IMR-90 (cell line): ENCODE results near the gene ANKH. TPM values are rescaled to one million over a fixed set of nuclear protein-coding genes. Genes with fewer than 3 reads are reported as not detected.

Experiments
- ATAC-seq: fragments of 200-7000 bp; cut with Tn5 transposase; 2 replicates; pipeline ENCODE4 v1.9.1; 2020; ENCODE audit warnings: low read depth, mild to moderate bottlenecking, moderate library complexity
- BruUV-seq: library from RNA; stranded (reverse); fragments of 400-500 nt; replicated peaks from 2 replicates; lab custom pipeline; 2021; lab: Mats Ljungman, UMichigan
- CTCF ChIA-PET: fragments of 300-600 bp; formaldehyde crosslinking; extraction: SDS; loops from one replicate; lab custom pipeline; 2021; ENCODE audit warnings: antibody characterized with exemption; lab: Yijun Ruan, JAX
- POLR2A ChIA-PET: fragments of 300-600 bp; sonication (Branson Sonifier 250); formaldehyde crosslinking; loops from one replicate; lab custom pipeline; 2022; ENCODE audit warnings: antibody characterized with exemption; ENCODE audit not compliant: unreplicated experiment; lab: Charles Lee
- DNase-seq: peaks from one replicate; pipeline ENCODE4 v3.0.0; 2013
- H2AFZ ChIP-seq: replicated peaks from 2 replicates; pipeline ENCODE3; 2013; ENCODE audit warnings: low read length, mild to moderate bottlenecking; ENCODE audit not compliant: poor library complexity
- H2AK5ac ChIP-seq: 2 replicates; pipeline ENCODE4 v1.6.1; 2013; ENCODE audit warnings: low read depth, low read length, inconsistent platforms
- H2AK9ac ChIP-seq: replicated peaks from 2 replicates; pipeline ENCODE3; 2013; ENCODE audit warnings: mild to moderate bottlenecking, low read depth, low read length, moderate library complexity; ENCODE audit not compliant: poor library complexity
- H2BK120ac ChIP-seq: 2 replicates; pipeline ENCODE4 v1.6.1; 2013; ENCODE audit warnings: low read depth, low read length, inconsistent platforms
- H2BK15ac ChIP-seq: 3 replicates; pipeline ENCODE4 v1.6.1; 2013; ENCODE audit warnings: low read depth, low read length, inconsistent platforms
- H2BK20ac ChIP-seq: 2 replicates; pipeline ENCODE4 v1.6.1; 2013; ENCODE audit warnings: low read depth, mild to moderate bottlenecking, inconsistent platforms, low read length, moderate library complexity
- H2BK5ac ChIP-seq: 2 replicates; pipeline ENCODE4 v1.6.1; 2013; ENCODE audit warnings: mild to moderate bottlenecking, low read depth, low read length, inconsistent platforms; ENCODE audit not compliant: poor library complexity, severe bottlenecking
- H3K14ac ChIP-seq: replicated peaks from 2 replicates; pipeline ENCODE4 v1.6.1; 2013; ENCODE audit warnings: low read depth, low read length, inconsistent platforms
- H3K18ac ChIP-seq: 2 replicates; pipeline ENCODE4 v1.6.1; 2013; ENCODE audit warnings: low read depth, low read length, control low read depth
- H3K23ac ChIP-seq: 2 replicates; pipeline ENCODE4 v1.6.1; 2013; ENCODE audit warnings: low read depth, low read length, inconsistent platforms
- H3K27ac ChIP-seq: 2 replicates; pipeline ENCODE4 v1.5.1; 2013; ENCODE audit warnings: mild to moderate bottlenecking, control low read depth, low read length; ENCODE audit not compliant: insufficient read depth
- H3K27me3 ChIP-seq: 2 replicates; pipeline ENCODE4 v1.6.1; 2013; ENCODE audit warnings: low read length; ENCODE audit not compliant: control insufficient read depth, insufficient read depth
- H3K36me3 ChIP-seq: 2 replicates; pipeline ENCODE4 v1.6.1; 2013; ENCODE audit warnings: low read length, mixed read lengths; ENCODE audit not compliant: control insufficient read depth, insufficient read depth
- H3K4ac ChIP-seq: 2 replicates; pipeline ENCODE4 v1.6.1; 2013; ENCODE audit warnings: low read depth, low read length, inconsistent platforms
- H3K4me1 ChIP-seq: 2 replicates; pipeline ENCODE4 v1.6.1; 2013; ENCODE audit warnings: low read length, mixed read lengths; ENCODE audit not compliant: control insufficient read depth, insufficient read depth
- H3K4me2 ChIP-seq: 2 replicates; pipeline ENCODE4 v1.6.1; 2013; ENCODE audit warnings: low read depth, mild to moderate bottlenecking, control low read depth, low read length, moderate library complexity
- H3K4me3 ChIP-seq: 2 replicates; pipeline ENCODE4 v1.5.1; 2013; ENCODE audit warnings: low read depth, mild to moderate bottlenecking, control low read depth, low read length, moderate library complexity; ENCODE audit not compliant: insufficient read depth
- H3K56ac ChIP-seq: 2 replicates; pipeline ENCODE4 v1.6.1; 2013; ENCODE audit warnings: low read length, inconsistent platforms; ENCODE audit not compliant: insufficient read depth; ENCODE audit errors: extremely low read depth
- H3K79me1 ChIP-seq, 2 experiments: 2 replicates each; pipeline ENCODE4 v1.6.1; 2013; ENCODE audit warnings: low read length in 2 of 2, inconsistent platforms in 1 of 2, low read depth in 1 of 2
- H3K9ac ChIP-seq: 2 replicates; pipeline ENCODE4 v1.6.1; 2013; ENCODE audit warnings: low read depth, low read length, control low read depth
- H3K9me1 ChIP-seq: 2 replicates; pipeline ENCODE4 v1.6.1; 2013; ENCODE audit warnings: low read length, inconsistent platforms; ENCODE audit not compliant: insufficient read depth
- H3K9me3 ChIP-seq: 2 replicates; pipeline ENCODE4 v1.6.1; 2013; ENCODE audit warnings: low read length; ENCODE audit not compliant: control insufficient read depth, insufficient read depth
- H4K20me1 ChIP-seq: 2 replicates; pipeline ENCODE4 v1.6.1; 2013; ENCODE audit warnings: low read length, inconsistent platforms; ENCODE audit not compliant: insufficient read depth
- H4K5ac ChIP-seq: 2 replicates; pipeline ENCODE4 v1.6.1; 2013; ENCODE audit warnings: mild to moderate bottlenecking, low read depth, low read length, control low read depth
- H4K8ac ChIP-seq, 2 experiments: 2 replicates each; pipeline ENCODE4 v1.6.1; 2013; ENCODE audit warnings: low read depth in 2 of 2, low read length in 2 of 2, control low read depth in 1 of 2, inconsistent platforms in 1 of 2
- H4K91ac ChIP-seq: 2 replicates; pipeline ENCODE4 v1.6.1; 2013; ENCODE audit warnings: low read depth, low read length, inconsistent platforms; ENCODE audit not compliant: insufficient read depth
- BHLHE40 ChIP-seq: fragments of 150-350 bp; IDR thresholded peaks from 2 replicates; pipeline ENCODE4 v1.6.1; 2016; ENCODE audit warnings: mild to moderate bottlenecking, low read depth, low read length
- MAZ ChIP-seq: IDR thresholded peaks from 2 replicates; pipeline ENCODE4 v1.6.1; 2012; ENCODE audit warnings: low read depth, mild to moderate bottlenecking, low read length, improper control_type of control experiment, moderate library complexity, borderline replicate concordance
- MXI1 ChIP-seq: IDR thresholded peaks from 2 replicates; pipeline ENCODE4 v1.6.1; 2012; ENCODE audit warnings: low read depth, mild to moderate bottlenecking, low read length, moderate library complexity, borderline replicate concordance
- NFE2L2 ChIP-seq: fragments of 150-350 bp; IDR thresholded peaks from 2 replicates; pipeline ENCODE4 v1.6.1; 2016; ENCODE audit warnings: low read depth, mild to moderate bottlenecking, low read length
- POLR2A ChIP-seq: IDR thresholded peaks from 2 replicates; pipeline ENCODE4 v1.6.1; 2012; ENCODE audit warnings: mild to moderate bottlenecking, low read depth, low read length
- RAD21 ChIP-seq: IDR thresholded peaks from 2 replicates; pipeline ENCODE4 v1.6.1; 2012; ENCODE audit warnings: low read length, improper control_type of control experiment
- RCOR1 ChIP-seq: IDR thresholded peaks from 2 replicates; pipeline ENCODE4 v1.6.1; 2012; ENCODE audit warnings: mild to moderate bottlenecking, low read length, improper control_type of control experiment; ENCODE audit not compliant: insufficient replicate concordance
- RFX5 ChIP-seq: IDR thresholded peaks from 2 replicates; pipeline ENCODE4 v1.8.0; 2012; ENCODE audit warnings: low read depth, mild to moderate bottlenecking, low read length, moderate library complexity
- SMC3 ChIP-seq: fragments of 150-350 bp; IDR thresholded peaks from 2 replicates; pipeline ENCODE4 v1.6.1; 2016; ENCODE audit warnings: low read depth, mild to moderate bottlenecking, antibody characterized with exemption, low read length, moderate library complexity
- WGBS, 2 experiments: methylation state at CpG; one replicate each; pipeline versions ENCODE4 v1.1.5 to v1.1.7; 2013; ENCODE audit warnings: missing lambda C conversion rate in 2 of 2; ENCODE audit not compliant: insufficient read length in 1 of 2; ENCODE audit errors: extremely low coverage in 2 of 2; 5-methylcytosine and 5-hydroxymethylcytosine counted together
- dilution Hi-C: fragments of 300-500 bp; cut with HindIII; formaldehyde crosslinking; loops from one replicate; pipeline ENCODE4 v1.14.3; 2018; ENCODE audit warnings: low sequenced_read_pairs; ENCODE audit not compliant: unreplicated experiment
- in situ Hi-C: fragments of 300-500 bp; cut with MboI; formaldehyde crosslinking; loops from 3 replicates; pipeline ENCODE4 v1.14.3; 2019; ENCODE audit warnings: low sequenced_read_pairs, inconsistent platforms, mixed read lengths
- intact Hi-C: fragments of 100-400 bp; cut with micrococcal nuclease; formaldehyde crosslinking; loops from 2 replicates; pipeline ENCODE4 v1.10.0; 2022
- polyA plus RNA-seq, 3 experiments: library from polyadenylated mRNA; depleted of rRNA; stranded (reverse); fragments of >200 nt; gene quantifications; 2 replicates each; pipeline ENCODE4 v1.2.3, GENCODE V29; 2012; ENCODE audit warnings: low replicate concordance in 1 of 3
- total RNA-seq: library from RNA; depleted of rRNA; stranded (reverse); fragments of >200 nt; gene quantifications from 2 replicates; pipeline ENCODE4 v1.2.3, GENCODE V29; 2012
- TF ChIP-seq, protein P1 (sequence below): fragments of 150-350 bp; IDR thresholded peaks from 2 replicates; pipeline ENCODE4 v1.6.1; 2017; ENCODE audit warnings: mild to moderate bottlenecking, antibody characterized with exemption, low read length, low read depth
- TF ChIP-seq, protein P2 (sequence below): fragments of 150-350 bp; IDR thresholded peaks from 2 replicates; pipeline ENCODE4 v1.6.1; 2016; ENCODE audit warnings: low read depth, mild to moderate bottlenecking, low read length, moderate library complexity, borderline replicate concordance

Gene ANKH
- total and polyA plus RNA-seq, 2 of the 4 experiments (the other 2 are of a cell fraction) = 5.2 to 17.2 TPM

- H3K23ac ChIP-seq = no peak overlapping the region
- peak overlapping the region; percentile 48; the same call in 1 of the 2 replicates for H3K14ac ChIP-seq
- no peak overlapping the region for H3K27ac ChIP-seq
- CTCF ChIA-PET = no interaction called here
- H2BK5ac ChIP-seq = no peak overlapping the region
- peak; percentile 33 for DNase-seq
- dilution Hi-C loops (no loop called here), in situ Hi-C loops (no loop called here), intact Hi-C loops (no loop called here)
- 0 out of 3 replicates have a peak overlapping the region, but pooled peaks have one; percentile 60 for H2BK15ac ChIP-seq
- H4K20me1 ChIP-seq = no peaks in the 10 kb centered on the region
- H4K91ac ChIP-seq = peak overlapping the region; percentile 28; the same call in 1 of the 2 replicates
- no peak overlapping the region for H2AFZ ChIP-seq
- POLR2A ChIA-PET = no interaction called here
- no peak overlapping the region for H3K4me2 ChIP-seq
- WGBS, 2 experiments = no CpG with 5 or more reads among the region's 3 CpGs
- H3K4me1 ChIP-seq = peaks cover 15% of the 10 kb centered on the region
- no peak overlapping the region for H3K4me3 ChIP-seq
- no peak for TF ChIP-seq BHLHE40
- no peak for TF ChIP-seq SMC3
- TF ChIP-seq, protein P1, sequence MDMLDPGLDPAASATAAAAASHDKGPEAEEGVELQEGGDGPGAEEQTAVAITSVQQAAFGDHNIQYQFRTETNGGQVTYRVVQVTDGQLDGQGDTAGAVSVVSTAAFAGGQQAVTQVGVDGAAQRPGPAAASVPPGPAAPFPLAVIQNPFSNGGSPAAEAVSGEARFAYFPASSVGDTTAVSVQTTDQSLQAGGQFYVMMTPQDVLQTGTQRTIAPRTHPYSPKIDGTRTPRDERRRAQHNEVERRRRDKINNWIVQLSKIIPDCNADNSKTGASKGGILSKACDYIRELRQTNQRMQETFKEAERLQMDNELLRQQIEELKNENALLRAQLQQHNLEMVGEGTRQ = no peak
- no peak for TF ChIP-seq RCOR1
- no peak for TF ChIP-seq MAZ
- TF ChIP-seq, protein P2, sequence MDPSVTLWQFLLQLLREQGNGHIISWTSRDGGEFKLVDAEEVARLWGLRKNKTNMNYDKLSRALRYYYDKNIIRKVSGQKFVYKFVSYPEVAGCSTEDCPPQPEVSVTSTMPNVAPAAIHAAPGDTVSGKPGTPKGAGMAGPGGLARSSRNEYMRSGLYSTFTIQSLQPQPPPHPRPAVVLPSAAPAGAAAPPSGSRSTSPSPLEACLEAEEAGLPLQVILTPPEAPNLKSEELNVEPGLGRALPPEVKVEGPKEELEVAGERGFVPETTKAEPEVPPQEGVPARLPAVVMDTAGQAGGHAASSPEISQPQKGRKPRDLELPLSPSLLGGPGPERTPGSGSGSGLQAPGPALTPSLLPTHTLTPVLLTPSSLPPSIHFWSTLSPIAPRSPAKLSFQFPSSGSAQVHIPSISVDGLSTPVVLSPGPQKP = no peak
- no peak for TF ChIP-seq RFX5
- no peak for TF ChIP-seq NFE2L2
- TF ChIP-seq POLR2A = no peak
- TF ChIP-seq MXI1 = no peak
- no peak for TF ChIP-seq RAD21
- H2BK120ac ChIP-seq = peak overlapping the region; percentile 14; the same call in 1 of the 2 replicates
- no peaks in the 10 kb centered on the region for H3K79me1 ChIP-seq
- peak overlapping the region; percentile 9 to 16; a peak in 1 of 4 replicates for H4K8ac ChIP-seq
- H2AK5ac ChIP-seq = no peak overlapping the region
- peaks cover 3% of the 10 kb centered on the region for H3K9me1 ChIP-seq
- peak overlapping the region; percentile 3; the same call in 1 of the 2 replicates for H3K4ac ChIP-seq
- H3K9ac ChIP-seq = no peak overlapping the region
- peak; percentile 34; the same call in 1 of the 2 replicates for ATAC-seq
- no peak overlapping the region for H2AK9ac ChIP-seq
- BruUV-seq = no TSS peak
- H3K27me3 ChIP-seq = no peaks in the 10 kb centered on the region
- no peak overlapping the region; the same call in 1 of the 2 replicates for H4K5ac ChIP-seq
- no peaks in the 10 kb centered on the region for H3K9me3 ChIP-seq
- 0 out of 2 replicates have a peak overlapping the region, but pooled peaks have one; percentile 5 for H3K18ac ChIP-seq
- peak overlapping the region; percentile 22; the same call in 1 of the 2 replicates for H3K56ac ChIP-seq
- H2BK20ac ChIP-seq = peak overlapping the region; percentile 63
- H3K36me3 ChIP-seq = no peaks in the 10 kb centered on the region
These were observed 48.5 kb upstream of the ANKH start for GRCh38 chr5:14920121-14920520.
